NCI-H1694 (cell line): ENCODE measurements around the gene ANXA2.
"Not testable (repeated sequence)": the region's sequence is repeated elsewhere in the genome, so short reads cannot be mapped to it uniquely, and the experiment has no call there.

Experiments used
- DNase-seq: peaks from one replicate; lab custom pipeline; 2025; lab: John Stamatoyannopoulos, UW

Gene ANXA2

DNA sequence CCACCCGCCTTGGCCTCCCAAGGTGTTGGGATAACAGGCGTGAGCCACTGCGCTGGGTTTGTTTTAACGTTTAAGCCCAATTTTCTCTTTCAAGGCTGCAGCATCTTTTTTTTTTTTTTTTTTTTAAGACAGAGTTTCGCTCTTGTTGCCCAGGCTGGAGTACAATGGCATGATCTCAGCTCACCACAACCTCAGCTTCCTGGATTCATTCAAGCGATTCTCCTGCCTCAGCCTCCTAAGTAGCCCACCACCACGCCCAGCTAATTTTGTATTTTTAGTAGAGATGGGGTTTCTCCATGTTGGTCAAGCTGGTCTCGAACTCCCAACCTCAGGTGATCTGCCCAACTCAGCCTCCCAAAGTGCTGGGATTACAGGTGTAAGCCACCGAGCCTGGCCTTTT, 12.6 kb upstream of the ANXA2 start:
- DNase-seq, result not testable (repeated sequence)

DNA sequence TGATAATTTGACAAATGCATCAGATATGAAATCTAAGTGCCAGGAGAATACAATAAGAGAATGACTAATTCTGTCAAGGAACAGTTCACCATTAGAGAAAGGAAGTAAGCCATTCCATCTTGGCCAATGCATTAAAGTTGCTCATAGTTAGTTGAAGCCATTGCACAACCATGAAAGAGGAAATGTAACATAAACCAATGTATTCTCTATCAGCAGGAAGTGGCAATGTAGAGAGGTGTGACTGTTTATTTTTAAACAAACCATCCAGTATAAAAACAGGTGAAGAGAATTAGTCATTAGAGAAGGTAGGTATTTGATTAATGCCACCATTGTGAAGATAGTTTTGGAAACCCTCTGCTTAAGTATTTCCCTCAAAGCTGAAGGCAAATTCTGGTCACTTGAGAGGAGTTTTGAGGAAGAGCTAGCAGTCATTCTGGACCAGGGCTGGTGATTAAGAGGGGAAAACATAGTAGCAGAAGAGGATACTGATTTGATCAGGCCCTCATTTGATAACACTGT, 10.7 kb upstream of the ANXA2 start:
- DNase-seq, result no peak

GRCh38 chr15:60407415-60407805, 9.6 kb upstream of the ANXA2 start:
- DNase-seq, result no peak

GRCh38 chr15:60406513-60407414, 9.0 kb upstream of the ANXA2 start:
- DNase-seq, result no peak

DNA sequence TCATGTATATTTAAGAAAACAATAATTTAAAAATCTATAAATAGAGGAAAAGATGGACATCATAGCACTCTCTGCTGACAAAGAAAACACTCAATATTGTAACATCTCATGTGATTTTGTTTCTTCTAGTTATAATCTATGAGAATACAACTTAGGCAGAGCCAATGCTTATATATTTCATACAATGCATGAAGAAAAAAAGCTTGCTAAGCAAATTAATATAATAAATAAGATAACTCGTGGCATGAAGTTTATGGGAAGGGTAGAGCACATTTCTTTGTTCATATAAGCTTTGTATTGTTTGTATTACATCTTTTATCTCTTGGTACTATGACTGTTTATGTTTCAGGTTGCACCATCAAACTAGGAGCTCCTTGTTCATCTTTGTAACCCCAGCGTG, 7.6 kb upstream of the ANXA2 start:
- DNase-seq, result no peak

GRCh38 chr15:60404351-60404750, 6.6 kb upstream of the ANXA2 start:
- not testable (repeated sequence) for DNase-seq

- no peak for DNase-seq
Observed at GRCh38 chr15:60400944-60401343, 3.2 kb upstream of the ANXA2 start.

- no peak for DNase-seq
Observed at GRCh38 chr15:60399931-60400330, 2.1 kb upstream of the ANXA2 start.

DNA sequence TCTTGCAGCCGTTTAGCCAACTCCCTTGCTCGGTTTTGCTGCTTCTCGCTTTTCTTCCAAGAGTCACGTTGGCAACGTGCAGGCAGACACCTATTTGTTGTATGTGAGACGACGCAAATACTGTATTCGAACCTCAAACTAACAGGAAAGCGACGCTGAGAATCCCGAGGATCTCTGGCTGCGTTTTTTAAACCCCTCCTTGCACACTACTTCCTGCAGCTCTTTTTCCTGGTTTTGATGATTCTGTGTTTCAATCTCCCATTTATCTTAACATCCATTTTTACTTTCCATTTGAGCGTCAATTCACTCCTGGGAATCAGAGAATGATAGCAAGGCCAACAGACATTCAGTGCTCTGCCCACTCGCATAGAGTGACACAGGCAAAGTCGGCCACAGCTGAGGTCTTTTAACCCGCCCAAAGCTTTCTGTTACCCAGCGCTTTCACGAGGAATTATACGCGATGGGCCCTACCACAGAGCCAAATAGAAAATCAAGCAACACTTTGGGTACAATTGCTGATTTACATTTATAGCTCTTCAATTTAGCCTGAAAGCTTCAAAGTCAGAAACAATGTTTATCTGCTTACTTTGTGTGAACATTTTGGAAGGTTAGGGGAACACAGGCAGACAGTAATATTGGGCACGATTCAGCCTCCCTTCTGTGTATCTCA, 1.6 kb upstream of the ANXA2 start:
- no peak for DNase-seq

- no peak for DNase-seq
Observed at GRCh38 chr15:60396958-60397771, 621 bp downstream of the ANXA2 start.

DNA sequence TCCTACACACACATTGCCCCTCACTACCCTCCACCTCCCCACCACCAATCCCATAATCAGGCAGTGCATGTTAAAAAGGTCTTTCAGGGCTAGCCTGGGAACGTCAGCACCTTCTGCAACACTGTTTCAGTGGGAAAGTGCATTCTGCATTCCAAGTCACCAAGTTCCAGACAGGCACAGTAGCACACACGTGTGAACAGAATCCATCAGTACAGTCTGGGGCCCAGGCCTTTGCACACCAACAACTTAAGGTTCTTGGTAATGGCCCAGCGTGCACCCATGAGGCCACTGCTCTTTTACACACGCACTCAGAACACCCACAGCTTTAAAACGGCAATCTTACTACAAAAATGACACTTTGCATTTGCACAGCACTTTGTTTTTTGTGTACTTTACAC, 1.2 kb downstream of the ANXA2 start:
- no peak for DNase-seq

- DNase-seq, result no peak
Observed at GRCh38 chr15:60396100-60396499, 1.7 kb downstream of the ANXA2 start.

GRCh38 chr15:60395276-60396011, 2.3 kb downstream of the ANXA2 start:
- no peak for DNase-seq

GRCh38 chr15:60394689-60395097, 3.1 kb downstream of the ANXA2 start:
- no peak for DNase-seq

- DNase-seq, result peak; percentile 9
Observed at GRCh38 chr15:60392986-60393790, 4.6 kb downstream of the ANXA2 start.

GRCh38 chr15:60392601-60392985, 5.2 kb downstream of the ANXA2 start:
- DNase-seq, result no peak

DNA sequence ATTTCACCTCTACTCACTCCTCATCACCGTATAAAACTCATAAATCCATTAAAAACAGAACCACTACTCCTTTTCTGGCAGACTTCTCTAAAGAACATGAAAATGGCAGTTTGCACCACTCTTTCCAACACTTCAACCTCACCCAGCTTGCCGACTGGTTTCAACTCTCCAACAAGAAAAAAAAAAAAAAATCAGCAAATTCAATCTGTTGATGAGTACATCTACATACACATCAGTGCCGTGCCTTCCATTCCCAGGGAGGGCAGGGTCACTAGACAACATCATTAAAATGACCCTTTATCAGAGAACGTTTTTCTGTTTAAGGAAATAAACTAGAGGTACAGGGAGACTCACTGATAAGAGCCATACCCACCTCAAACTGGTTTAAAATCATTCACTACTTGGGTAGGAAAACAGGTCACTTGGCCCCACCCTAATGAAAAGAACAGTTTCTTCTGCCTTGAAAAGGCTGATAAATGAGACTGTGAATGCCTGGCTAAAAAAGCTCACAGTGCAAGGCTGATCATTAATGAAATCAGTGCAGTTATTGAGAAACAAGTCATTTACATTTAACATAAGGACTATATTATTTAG, 6.0 kb downstream of the ANXA2 start:
- no peak for DNase-seq

DNA sequence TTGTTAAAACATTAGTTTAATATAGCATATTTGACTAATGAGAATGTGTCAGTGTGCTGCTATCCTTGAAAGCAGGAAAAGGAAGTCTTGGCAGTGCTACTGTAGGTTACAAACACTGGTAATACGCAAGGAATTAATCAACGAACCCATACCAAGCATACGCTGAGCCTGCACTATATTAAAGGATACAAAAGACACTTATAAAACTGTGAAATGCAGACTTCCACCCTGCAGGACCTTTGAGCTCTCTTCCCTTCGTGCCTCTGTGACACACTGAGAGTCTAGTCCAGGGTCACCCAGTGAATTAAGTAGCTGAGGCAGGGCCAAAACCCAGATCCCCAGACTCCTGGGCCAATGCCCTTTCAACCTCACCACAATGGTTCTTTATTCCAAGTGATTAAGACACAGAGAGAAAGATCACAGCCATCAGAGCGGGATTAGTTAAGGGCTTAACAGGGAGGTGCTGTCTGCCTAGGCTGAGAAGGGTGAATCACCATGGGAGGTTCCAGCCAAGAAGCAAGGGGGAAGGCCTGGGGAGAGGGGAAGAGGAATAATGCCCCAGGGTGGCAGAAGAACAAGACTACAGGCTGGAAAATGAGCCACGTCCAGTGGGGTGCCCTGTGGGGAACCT, 6.8 kb downstream of the ANXA2 start:
- DNase-seq, result no peak

GRCh38 chr15:60390231-60390630, 7.6 kb downstream of the ANXA2 start:
- no peak for DNase-seq
